Stomach (tissue), 9 donors: ENCODE results near the gene P2RX3. TPM values are rescaled to one million over a fixed set of nuclear protein-coding genes. Genes with fewer than 3 reads are reported as not detected.

Source experiments
- DNase-seq, 2 donors: peaks; one replicate each; pipeline versions ENCODE4 v3.0.0 to v3.0.0-alpha.2; 2013 to 2019
- H3K27ac ChIP-seq, 5 donors: fragments of 200-600 bp in 4 of 5; sonication (generic) in 4 of 5; one replicate each; pipeline ENCODE4 v1.5.1; 2013 to 2019; ENCODE audit warnings: mild to moderate bottlenecking in 1 of 5, moderate library complexity in 1 of 5
- H3K27me3 ChIP-seq, 3 donors: fragments of 200-600 bp; sonication (generic); one replicate each; pipeline ENCODE4 v1.5.1; 2017 to 2019; ENCODE audit warnings: mixed run types in 1 of 3
- H3K36me3 ChIP-seq, 4 donors: fragments of 200-600 bp; sonication (generic); 1 replicate in 3 of 4; 2 replicates in 1 of 4; pipeline ENCODE4 v1.5.1; 2016 to 2019
- H3K4me1 ChIP-seq, 4 donors: fragments of 200-600 bp; sonication (generic); one replicate each; pipeline ENCODE4 v1.5.1; 2016 to 2019
- H3K4me3 ChIP-seq, 4 donors: fragments of 200-600 bp; sonication (generic) in 3 of 4; one replicate each; pipeline ENCODE4 v1.5.1; 2016 to 2019; ENCODE audit warnings: mild to moderate bottlenecking in 1 of 4
- H3K9me3 ChIP-seq, 4 donors: fragments of 200-600 bp; sonication (generic); one replicate each; pipeline ENCODE4 v1.5.1; 2016 to 2019
- CTCF ChIP-seq, 7 experiments: fragments of 450-650 bp in 4 of 7; fragments of 200-600 bp in 3 of 7; sonication (generic) in 3 of 7; IDR thresholded peaks; one replicate each; pipeline ENCODE4 v1.5.1; 2016 to 2019; ENCODE audit warnings: antibody characterized with exemption in 7 of 7, control low read depth in 2 of 7, mild to moderate bottlenecking in 1 of 7
- EP300 ChIP-seq: sonication (generic); formaldehyde crosslinking; IDR thresholded peaks from one replicate; pipeline ENCODE4 v1.6.1; 2017; ENCODE audit warnings: antibody characterized with exemption
- POLR2A ChIP-seq, 4 donors: fragments of 450-650 bp; IDR thresholded peaks; one replicate each; pipeline ENCODE4 v1.6.1; 2016; ENCODE audit warnings: antibody characterized with exemption in 4 of 4, control low read depth in 2 of 4, mild to moderate bottlenecking in 1 of 4, moderate library complexity in 1 of 4
- POLR2AphosphoS5 ChIP-seq, 3 donors: sonication (generic); formaldehyde crosslinking; IDR thresholded peaks; one replicate each; pipeline ENCODE4 v1.6.1; 2016; ENCODE audit warnings: antibody characterized with exemption in 3 of 3
- WGBS, 5 donors: extraction: QIAGEN DNeasy Blood & Tissue Kit in 3 of 5; methylation state at CpG; one replicate each; pipeline versions ENCODE4 v1.1.5 to v1.1.7; 2013 to 2018; 5-methylcytosine and 5-hydroxymethylcytosine counted together
- intact Hi-C: fragments of 100-400 bp; cut with DNase I; formaldehyde crosslinking; loops from one replicate; pipeline ENCODE4 v1.15.1; 2023; ENCODE audit warnings: low total_unique reads
- polyA plus RNA-seq, 3 donors: library from polyadenylated mRNA; stranded (reverse); fragments of 200-250 nt; gene quantifications; one replicate each; pipeline ENCODE4 v1.2.3, GENCODE V29; 2013
- total RNA-seq, 5 donors: library from RNA; depleted of rRNA; stranded (reverse); fragments of >200 nt; gene quantifications; one replicate each; pipeline versions ENCODE4 v1.1.0 to v1.2.3, GENCODE V29; 2014 to 2016
- donor health status: healthy with polysubstance abuse.
- donor health status: Bipolar disorder and iron deficiency.
- donor health status: healthy.

P2RX3 gene
- total and polyA plus RNA-seq, 8 donors: 0.18 to 1.7 TPM; not detected in 6

- H3K36me3 ChIP-seq: no peaks in the 10 kb centered on the region
- no peaks in the 10 kb centered on the region for H3K27me3 ChIP-seq
- TF ChIP-seq EP300: no peak
- no peak for TF ChIP-seq POLR2A (IDR thresholded peaks at IDR 0.05)
- no peak for TF ChIP-seq POLR2AphosphoS5 (IDR thresholded peaks at IDR 0.05)
- no peak for TF ChIP-seq CTCF (IDR thresholded peaks at IDR 0.05)
- no peak overlapping the region for H3K4me3 ChIP-seq
- H3K4me1 ChIP-seq: peaks cover 3 to 10% (median 9%) of the 10 kb centered on the region in 4 donors
- DNase-seq: no peak
- WGBS, 5 donors: 61 to 81% (median 68%) methylated on average over 6 of the region's 6 CpGs
- H3K27ac ChIP-seq: no peak overlapping the region
- intact Hi-C loops: loop anchor here (10.0 kb wide), 3 partner anchors 113 to 303 kb away; partner anchors contain the start of gene YPEL4
- no peaks in the 10 kb centered on the region for H3K9me3 ChIP-seq
Observed at GRCh38 chr11:57341250-57341808, 3.2 kb downstream of the P2RX3 start.

GRCh38 chr11:57342702-57343101 is 4.5 kb downstream of the P2RX3 start:
- DNase-seq: no peak
- 77 to 83% (median 79%) methylated on average over 11 of the region's 11 CpGs for WGBS, 5 donors
- peaks cover 0 to 8% (median 6%) of the 10 kb centered on the region in 4 donors for H3K4me1 ChIP-seq
- H3K9me3 ChIP-seq: no peaks in the 10 kb centered on the region
- H3K36me3 ChIP-seq: no peaks in the 10 kb centered on the region
- TF ChIP-seq CTCF (IDR thresholded peaks at IDR 0.05): no peak
- TF ChIP-seq POLR2AphosphoS5 (IDR thresholded peaks at IDR 0.05): no peak
- no peak for TF ChIP-seq EP300
- no peak for TF ChIP-seq POLR2A (IDR thresholded peaks at IDR 0.05)
- intact Hi-C loops: loop anchor here (10.0 kb wide), 3 partner anchors 112 to 302 kb away; partner anchors contain the start of gene YPEL4
- no peak overlapping the region for H3K4me3 ChIP-seq
- no peak overlapping the region for H3K27ac ChIP-seq
- H3K27me3 ChIP-seq: no peaks in the 10 kb centered on the region

- H3K36me3 ChIP-seq: no peaks in the 10 kb centered on the region
- peaks cover 0 to 8% (median 6%) of the 10 kb centered on the region in 4 donors for H3K4me1 ChIP-seq
- H3K27me3 ChIP-seq: no peaks in the 10 kb centered on the region
- H3K27ac ChIP-seq: no peak overlapping the region
- no peak for TF ChIP-seq POLR2A (IDR thresholded peaks at IDR 0.05)
- no peak for TF ChIP-seq CTCF (IDR thresholded peaks at IDR 0.05)
- no peak for TF ChIP-seq POLR2AphosphoS5 (IDR thresholded peaks at IDR 0.05)
- TF ChIP-seq EP300: no peak
- intact Hi-C loops: loop anchor here (10.0 kb wide), 3 partner anchors 111 to 301 kb away; partner anchors contain the start of gene YPEL4
- no peak for DNase-seq
- H3K9me3 ChIP-seq: no peaks in the 10 kb centered on the region
- 76 to 84% (median 79%) methylated on average over 7 of the region's 7 CpGs for WGBS, 5 donors
- no peak overlapping the region for H3K4me3 ChIP-seq
Observed at GRCh38 chr11:57343825-57344224, 5.7 kb downstream of the P2RX3 start.

GRCh38 chr11:57344826-57345225 is 6.7 kb downstream of the P2RX3 start:
- TF ChIP-seq CTCF (IDR thresholded peaks at IDR 0.05) (no peak), EP300 (no peak), POLR2AphosphoS5 (IDR thresholded peaks at IDR 0.05) (no peak), POLR2A (IDR thresholded peaks at IDR 0.05) (no peak)
- H3K27ac ChIP-seq: no peak overlapping the region
- no peak for DNase-seq
- no peak overlapping the region for H3K4me3 ChIP-seq
- no peaks in the 10 kb centered on the region for H3K9me3 ChIP-seq
- H3K4me1 ChIP-seq: peaks cover 0 to 12% (median 9%) of the 10 kb centered on the region in 4 donors
- intact Hi-C loops: loop anchor here (10.0 kb wide), 3 partner anchors 110 to 300 kb away; partner anchors contain the start of gene YPEL4
- WGBS, 5 donors: 95 to 98% (median 96%) methylated on average over 10 of the region's 10 CpGs
- no peaks in the 10 kb centered on the region for H3K27me3 ChIP-seq
- H3K36me3 ChIP-seq: no peaks in the 10 kb centered on the region
